Stimulated activated CD4-positive, alpha-beta T cell treated with anti-CD3 and anti-CD28 coated beads, Interleukin-12 subunit alpha, Interleukin-12 subunit beta, amount 100 ng/mL, for 48 hours (primary cell): ENCODE results near the gene SCARF1.
A peak's percentile ranks its signal among the peaks of the same experiment; 100 is the strongest.
"Not testable (repeated sequence)": the region's sequence is repeated elsewhere in the genome, so short reads cannot be mapped to it uniquely, and the experiment has no call there.

Source experiments
- DNase-seq, 3 donors: peaks; one replicate each; pipeline ENCODE4 v3.0.0-alpha.2; 2020; ENCODE audit warnings: low read depth in 2 of 3, low spot score in 1 of 3

Gene SCARF1, protein sequence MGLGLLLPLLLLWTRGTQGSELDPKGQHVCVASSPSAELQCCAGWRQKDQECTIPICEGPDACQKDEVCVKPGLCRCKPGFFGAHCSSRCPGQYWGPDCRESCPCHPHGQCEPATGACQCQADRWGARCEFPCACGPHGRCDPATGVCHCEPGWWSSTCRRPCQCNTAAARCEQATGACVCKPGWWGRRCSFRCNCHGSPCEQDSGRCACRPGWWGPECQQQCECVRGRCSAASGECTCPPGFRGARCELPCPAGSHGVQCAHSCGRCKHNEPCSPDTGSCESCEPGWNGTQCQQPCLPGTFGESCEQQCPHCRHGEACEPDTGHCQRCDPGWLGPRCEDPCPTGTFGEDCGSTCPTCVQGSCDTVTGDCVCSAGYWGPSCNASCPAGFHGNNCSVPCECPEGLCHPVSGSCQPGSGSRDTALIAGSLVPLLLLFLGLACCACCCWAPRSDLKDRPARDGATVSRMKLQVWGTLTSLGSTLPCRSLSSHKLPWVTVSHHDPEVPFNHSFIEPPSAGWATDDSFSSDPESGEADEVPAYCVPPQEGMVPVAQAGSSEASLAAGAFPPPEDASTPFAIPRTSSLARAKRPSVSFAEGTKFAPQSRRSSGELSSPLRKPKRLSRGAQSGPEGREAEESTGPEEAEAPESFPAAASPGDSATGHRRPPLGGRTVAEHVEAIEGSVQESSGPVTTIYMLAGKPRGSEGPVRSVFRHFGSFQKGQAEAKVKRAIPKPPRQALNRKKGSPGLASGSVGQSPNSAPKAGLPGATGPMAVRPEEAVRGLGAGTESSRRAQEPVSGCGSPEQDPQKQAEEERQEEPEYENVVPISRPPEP

GRCh38 chr17:1645207-1646171 is at the start of gene SCARF1:
Gene SCARF1 (minus strand): TSS chr17:1645732. CDS start chr17:1645697, 35 bp downstream.
- no peak for DNase-seq

- DNase-seq = no peak
Measured at GRCh38 chr17:1693339-1693738, 47.8 kb upstream of the SCARF1 start.

DNA sequence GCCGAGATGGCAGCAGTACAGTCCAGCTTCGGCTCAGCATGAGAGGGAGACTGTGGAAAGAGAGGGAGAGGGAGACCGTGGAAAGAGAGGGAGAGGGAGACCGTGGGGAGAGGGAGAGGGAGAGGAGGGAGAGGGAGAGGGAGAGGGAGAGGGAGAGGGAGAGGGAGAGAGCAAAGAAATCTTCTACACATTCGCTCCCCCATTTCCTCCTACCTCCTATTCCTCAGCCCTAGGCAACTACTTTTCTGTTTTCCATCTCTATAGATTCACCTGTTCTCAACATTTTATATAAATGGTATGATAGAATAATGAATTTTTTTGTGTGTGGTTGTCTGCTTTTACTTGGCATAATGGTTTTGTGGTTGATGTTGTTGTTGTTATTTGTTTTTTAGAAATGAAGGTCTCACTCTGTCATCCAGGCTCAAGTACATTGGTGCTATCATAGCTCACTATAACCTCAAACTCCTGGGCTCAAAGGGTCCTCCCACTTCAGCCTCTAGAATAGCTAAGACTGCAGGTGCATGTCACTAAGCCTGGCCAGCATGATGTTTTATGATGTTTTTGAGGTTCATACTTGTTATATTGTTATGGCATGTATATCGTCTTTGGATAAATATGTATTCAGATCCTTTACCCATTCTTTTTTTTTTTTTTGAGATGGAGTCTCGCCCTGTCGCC is 45.2 kb upstream of the SCARF1 start:
- no peak for DNase-seq

- DNase-seq = not testable (repeated sequence)
Measured at GRCh38 chr17:1688405-1688804, 42.9 kb upstream of the SCARF1 start.

- no peak for DNase-seq
Measured at GRCh38 chr17:1686086-1686485, 40.6 kb upstream of the SCARF1 start.

GRCh38 chr17:1684378-1685189 is 39.1 kb upstream of the SCARF1 start, which contains the start of gene PRPF8:
Gene PRPF8 (minus strand): TSS chr17:1684867. CDS start chr17:1684571, 296 bp downstream.
- DNase-seq = peak; percentile 97 to 99 (median 97)

- no peak for DNase-seq
Measured at GRCh38 chr17:1683459-1683858, 37.9 kb upstream of the SCARF1 start.

- no peak for DNase-seq
Measured at GRCh38 chr17:1676401-1676800, 30.9 kb upstream of the SCARF1 start.

DNA sequence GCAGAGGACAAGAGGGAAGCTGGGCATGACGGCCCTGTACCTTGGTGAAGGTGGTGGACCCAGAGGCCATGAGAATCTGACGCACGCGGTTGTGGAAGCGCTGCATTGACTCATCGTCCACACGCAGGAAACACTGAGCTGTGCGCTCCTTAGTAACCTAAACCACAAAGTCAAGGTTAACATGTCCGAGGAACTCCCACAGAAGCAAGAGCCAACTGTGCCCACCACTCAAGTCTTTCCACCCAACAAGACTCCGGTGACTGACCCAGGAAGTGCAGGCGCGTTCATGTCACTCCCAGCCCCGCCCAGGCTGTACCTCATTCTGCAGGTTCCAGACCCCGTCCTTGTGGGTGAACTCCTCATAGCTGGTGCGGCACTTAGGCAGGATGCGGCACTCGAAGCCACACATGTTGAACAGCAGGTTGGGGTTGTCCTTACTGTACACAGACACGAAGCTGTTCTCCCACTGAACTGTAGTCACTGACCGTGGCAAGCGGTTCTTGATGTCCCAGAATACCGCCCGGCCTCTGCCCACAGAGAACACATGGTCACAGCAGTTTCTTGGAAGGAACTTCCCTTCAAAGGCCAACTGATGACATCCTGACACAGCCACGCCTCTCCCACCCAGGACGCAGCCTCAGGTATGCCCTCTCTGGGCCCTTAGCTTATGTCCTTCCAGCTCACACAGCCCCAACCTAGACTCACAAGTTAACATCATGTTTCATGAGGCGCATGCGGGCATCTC is 27.7 kb upstream of the SCARF1 start:
- no peak for DNase-seq

- DNase-seq = not testable (repeated sequence)
Measured at GRCh38 chr17:1663934-1664333, 18.4 kb upstream of the SCARF1 start.

GRCh38 chr17:1661045-1661444 is 15.5 kb upstream of the SCARF1 start:
- DNase-seq = no peak

DNA sequence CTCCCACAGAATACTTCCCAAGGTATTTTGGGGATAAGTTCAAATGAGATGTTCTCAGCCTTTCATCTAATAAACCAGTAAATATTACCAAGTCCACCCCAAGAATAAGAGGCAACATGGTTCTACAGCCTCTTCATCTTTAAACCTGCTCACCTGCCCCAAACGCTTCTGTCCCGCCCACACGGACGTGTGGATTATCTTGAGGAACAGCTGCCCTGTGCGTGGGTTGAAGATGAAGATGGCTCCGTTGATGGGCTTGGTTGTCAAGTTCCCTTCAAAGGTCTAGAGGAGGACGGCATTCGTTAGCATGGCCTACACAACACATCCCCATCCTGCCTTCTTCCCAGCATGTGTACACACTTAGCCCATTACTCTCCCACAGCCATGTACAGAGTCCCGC is 12.6 kb upstream of the SCARF1 start:
- no peak for DNase-seq

DNA sequence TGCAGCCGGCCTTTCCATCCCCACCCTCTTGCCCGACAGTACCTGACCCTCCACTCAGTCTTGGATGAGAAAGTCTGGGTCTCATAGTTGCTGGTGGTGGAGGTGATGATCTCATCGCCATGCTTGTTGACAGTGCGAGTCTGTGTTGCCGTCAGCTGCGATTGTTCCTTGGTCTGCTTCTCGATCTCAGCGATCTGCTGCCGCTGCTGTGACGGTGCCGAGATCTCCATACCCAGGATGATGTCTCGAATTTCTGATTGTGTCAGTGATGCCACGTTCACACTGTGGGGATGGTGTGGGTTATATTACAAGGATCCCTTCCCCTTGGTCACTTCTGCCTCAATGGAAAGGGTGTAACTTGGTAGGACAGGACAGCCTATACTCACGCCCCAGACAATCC is 8.2 kb upstream of the SCARF1 start:
- DNase-seq = no peak

GRCh38 chr17:1652794-1653193 is 7.3 kb upstream of the SCARF1 start:
- DNase-seq = not testable (repeated sequence)

DNA sequence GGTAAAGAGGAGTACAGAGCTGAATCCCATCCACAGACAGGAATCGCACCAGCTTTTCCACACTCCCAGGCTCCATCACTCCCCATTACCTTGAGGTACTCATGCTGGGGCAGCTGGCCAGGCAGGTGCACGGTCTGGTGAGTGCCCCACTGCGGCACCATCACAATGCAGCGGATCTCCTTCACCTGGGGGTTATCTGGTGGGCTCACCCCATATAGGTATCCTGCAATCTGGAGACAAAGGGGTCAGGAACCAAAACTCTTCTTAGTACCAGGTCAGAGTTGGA is 6.0 kb upstream of the SCARF1 start:
- no peak for DNase-seq

- DNase-seq = no peak
Measured at GRCh38 chr17:1650731-1651558, 5.4 kb upstream of the SCARF1 start.

- DNase-seq = no peak
Measured at GRCh38 chr17:1649844-1650501, 4.4 kb upstream of the SCARF1 start, which contains the start of gene RILP. Gene RILP (minus strand): TSS chr17:1649866. CDS start chr17:1649804, 62 bp downstream.
